GM18873 (cell line): ENCODE measurements around the gene GNPAT.

Experiments used
- ATAC-seq: cut with Tn5 transposase; IDR thresholded peaks from one replicate; pipeline ENCODE4 v1.9.1; 2021; ENCODE audit warnings: mild to moderate bottlenecking, moderate library complexity, moderate number of reproducible peaks; ENCODE audit not compliant: unreplicated experiment, low FRiP score

Gene GNPAT

GRCh38 chr1:231313661-231314060, 72.6 kb downstream of the GNPAT start:
- ATAC-seq, result no peak

DNA sequence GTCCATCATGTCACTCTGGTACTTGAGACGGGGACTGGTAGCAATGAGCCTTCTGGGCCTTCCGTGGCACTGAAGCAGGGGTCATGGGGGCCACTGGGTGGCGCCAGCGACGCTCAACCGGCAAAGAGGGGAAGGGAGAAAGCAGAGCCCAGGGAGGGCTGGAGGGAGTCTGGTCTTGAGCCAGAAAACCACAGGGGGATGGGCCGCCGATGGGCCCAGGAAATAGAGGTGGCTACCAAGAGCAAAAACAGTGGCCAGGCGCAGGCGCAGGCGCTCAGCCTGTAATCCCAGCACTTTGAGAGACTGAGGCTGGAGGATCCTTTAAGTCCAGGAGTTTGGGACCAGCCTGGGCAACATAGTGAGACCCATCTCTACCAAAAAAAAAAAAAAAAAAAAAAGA, 74.9 kb downstream of the GNPAT start:
- no peak for ATAC-seq

- no peak for ATAC-seq
Observed at GRCh38 chr1:231317306-231318014, 76.4 kb downstream of the GNPAT start.

GRCh38 chr1:231318015-231318355, 77.0 kb downstream of the GNPAT start:
- no peak for ATAC-seq

DNA sequence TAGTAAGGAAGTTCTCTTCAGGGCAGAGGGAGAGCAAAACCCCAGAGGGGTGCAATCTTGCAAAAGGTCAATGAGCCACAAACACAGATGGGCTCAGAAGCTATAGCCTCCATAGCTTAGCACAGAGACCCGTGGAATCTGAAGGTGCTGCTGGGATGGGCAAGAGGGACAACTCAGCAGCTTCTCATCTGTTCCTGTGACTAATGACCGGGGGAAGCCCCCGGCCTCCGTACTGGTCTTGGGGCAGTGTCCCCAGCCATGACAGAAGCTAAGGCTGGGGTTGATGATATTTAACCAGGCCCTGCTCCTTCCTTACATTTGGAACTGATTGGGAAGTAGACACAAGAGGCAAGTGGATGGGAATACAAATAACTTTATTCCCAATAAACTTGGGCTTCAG, 77.6 kb downstream of the GNPAT start:
- ATAC-seq, result no peak

DNA sequence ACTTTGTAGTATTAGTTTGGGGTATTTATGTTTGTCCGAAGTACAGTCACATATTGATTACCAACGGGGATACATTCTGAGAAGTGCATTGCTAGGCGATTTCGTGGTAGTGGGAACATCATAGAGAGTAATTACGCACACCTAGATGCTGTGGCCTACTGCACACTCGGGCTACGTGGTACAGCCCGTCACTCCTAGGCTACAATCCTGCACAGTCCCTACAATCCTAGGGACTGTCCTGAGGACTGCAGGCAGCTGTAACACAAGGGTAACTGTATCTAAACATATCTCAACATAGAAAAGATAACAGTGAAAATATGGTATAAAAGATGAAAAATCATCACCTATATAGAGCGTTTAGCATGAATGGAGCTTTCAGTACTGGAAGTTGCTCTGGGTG, 78.1 kb downstream of the GNPAT start:
- ATAC-seq, result no peak

- ATAC-seq, result no peak
Observed at GRCh38 chr1:231322880-231323530, 82.0 kb downstream of the GNPAT start.

GRCh38 chr1:231324660-231325059, 83.6 kb downstream of the GNPAT start:
- ATAC-seq, result no peak

DNA sequence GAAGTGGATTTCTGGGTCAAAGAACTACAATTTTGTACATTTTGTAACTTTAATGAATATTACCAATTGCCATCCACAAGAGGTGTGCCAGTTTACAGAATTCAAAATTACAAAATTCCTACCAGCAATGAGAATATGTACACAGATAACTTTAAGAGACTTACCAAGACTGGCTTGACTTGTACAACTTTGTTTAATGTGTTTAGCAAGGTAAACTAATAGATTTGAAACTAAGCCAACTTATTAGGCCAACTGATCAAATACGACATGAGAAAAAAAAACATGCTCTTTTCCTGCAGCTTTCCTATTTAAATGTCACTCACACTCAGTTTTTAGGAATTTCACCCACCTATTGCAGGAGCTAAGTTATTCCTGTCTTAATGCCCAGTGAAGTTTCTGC, 85.2 kb downstream of the GNPAT start:
- no peak for ATAC-seq
